CD8-positive, alpha-beta memory T cell (primary cell): ENCODE results near the gene ATF7. TPM values are rescaled to one million over a fixed set of nuclear protein-coding genes. Genes with fewer than 3 reads are reported as not detected.
"Not testable (repeated sequence)": the region's sequence is repeated elsewhere in the genome, so short reads cannot be mapped to it uniquely, and the experiment has no call there.

Experiments
- CTCF ChIA-PET: fragments of 350-600 bp; sonication (Branson Sonifier 250); formaldehyde crosslinking; loops from one replicate; lab custom pipeline; 2021; ENCODE audit warnings: antibody characterized with exemption; lab: Charles Lee
- POLR2A ChIA-PET: fragments of 350-600 bp; sonication (Branson Sonifier 250); formaldehyde crosslinking; loops from one replicate; lab custom pipeline; 2021; ENCODE audit warnings: antibody characterized with exemption; lab: Charles Lee
- DNase-seq, 5 donors: peaks; one replicate each; pipeline versions ENCODE4 v3.0.0 to v3.0.0-alpha.2; 2020 to 2022; ENCODE audit warnings: mixed read lengths in 1 of 5
- H3K27ac ChIP-seq: one replicate; pipeline ENCODE4 v1.7.0; 2013; ENCODE audit warnings: low read depth, mild to moderate bottlenecking, low read length, moderate library complexity
- H3K27me3 ChIP-seq: 2 replicates; pipeline ENCODE4 v1.7.0; 2013; ENCODE audit warnings: low read length, mild to moderate bottlenecking; ENCODE audit not compliant: insufficient read depth, poor library complexity, severe bottlenecking
- H3K36me3 ChIP-seq: 2 replicates; pipeline ENCODE4 v1.7.0; 2013; ENCODE audit warnings: mild to moderate bottlenecking, low read length, moderate library complexity; ENCODE audit not compliant: insufficient read depth
- H3K4me1 ChIP-seq: 2 replicates; pipeline ENCODE4 v1.7.0; 2013; ENCODE audit warnings: mild to moderate bottlenecking, low read length, moderate library complexity; ENCODE audit not compliant: insufficient read depth
- H3K4me3 ChIP-seq: 2 replicates; pipeline ENCODE4 v1.7.0; 2013; ENCODE audit warnings: mild to moderate bottlenecking, low read length
- H3K9me3 ChIP-seq: 2 replicates; pipeline ENCODE4 v1.7.0; 2013; ENCODE audit warnings: mild to moderate bottlenecking, low read length
- H3K27ac Mint-ChIP-seq, 8 donors: one replicate each; pipeline ENCODE4 v1.8.0; 2020 to 2021; ENCODE audit warnings: mixed read lengths in 8 of 8, mild to moderate bottlenecking in 6 of 8, inconsistent platforms in 3 of 8, moderate library complexity in 3 of 8
- H3K27me3 Mint-ChIP-seq, 2 donors: one replicate each; pipeline ENCODE4 v1.8.0; 2020 to 2021; ENCODE audit warnings: mixed read lengths in 2 of 2, mild to moderate bottlenecking in 1 of 2, moderate library complexity in 1 of 2
- H3K36me3 Mint-ChIP-seq, 3 donors: one replicate each; pipeline ENCODE4 v1.8.0; 2020 to 2021; ENCODE audit warnings: mixed read lengths in 3 of 3, inconsistent platforms in 1 of 3, mild to moderate bottlenecking in 1 of 3
- H3K4me1 Mint-ChIP-seq, 3 donors: one replicate each; pipeline ENCODE4 v1.8.0; 2020 to 2021; ENCODE audit warnings: mixed read lengths in 3 of 3, inconsistent platforms in 1 of 3, mild to moderate bottlenecking in 1 of 3
- H3K4me3 Mint-ChIP-seq, 7 donors: one replicate each; pipeline ENCODE4 v1.8.0; 2020 to 2021; ENCODE audit warnings: mixed read lengths in 7 of 7, mild to moderate bottlenecking in 6 of 7, moderate library complexity in 4 of 7, inconsistent platforms in 2 of 7
- H3K9me3 Mint-ChIP-seq, 5 donors: one replicate each; pipeline ENCODE4 v1.8.0; 2020 to 2022; ENCODE audit warnings: mixed read lengths in 5 of 5, mild to moderate bottlenecking in 3 of 5, moderate library complexity in 2 of 5, inconsistent platforms in 1 of 5
- polyA plus RNA-seq: library from polyadenylated mRNA; unstranded; fragments of 300-500 nt; fragmentation: Illumina TruSeq; gene quantifications from one replicate; pipeline ENCODE4 v1.2.3, GENCODE V29; 2021
- total RNA-seq, 2 experiments: library from RNA; stranded (reverse); gene quantifications; one replicate each; pipeline ENCODE4 v1.2.3, GENCODE V29; 2021

Gene ATF7
- total and polyA plus RNA-seq, 3 experiments from 2014 or later = 13.4 to 28.1 (median 27.6) TPM

DNA sequence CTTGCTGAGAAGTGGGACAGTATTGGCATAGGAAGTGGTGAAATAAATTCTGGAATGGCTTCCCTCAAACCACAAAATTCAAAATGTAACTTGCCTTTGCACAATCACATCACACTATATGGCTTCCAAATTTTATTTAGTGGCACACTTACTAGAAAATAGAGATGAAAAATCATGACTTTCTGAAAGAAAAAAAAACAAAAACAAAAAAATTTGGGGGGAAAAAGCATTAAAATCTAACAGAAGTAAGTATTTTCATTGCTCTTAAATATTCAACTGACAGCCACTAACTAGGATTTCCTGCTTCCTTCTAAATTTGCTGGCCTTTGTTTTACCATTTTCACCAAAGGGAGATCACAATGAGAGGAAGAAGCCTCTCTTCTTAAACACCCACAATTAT, 23.0 kb downstream of the ATF7 start:
- Histone ChIP-seq H3K27ac (no peak overlapping the region), H3K4me1 (no peaks in the 10 kb centered on the region), H3K9me3 (no peaks in the 10 kb centered on the region), H3K4me3 (no peak overlapping the region), H3K36me3 (no peaks in the 10 kb centered on the region), H3K27me3 (no peaks in the 10 kb centered on the region)
- DNase-seq = no peak
- CTCF ChIA-PET = no interaction called here
- H3K27ac Mint-ChIP-seq = peak overlapping the region in 3 of 8 donors; percentile 30 to 64 (median 61)
- H3K4me1 Mint-ChIP-seq = peaks cover 14 to 32% (median 28%) of the 10 kb centered on the region in 3 donors
- peaks cover 0 to 32% (median 13%) of the 10 kb centered on the region in 3 donors for H3K36me3 Mint-ChIP-seq
- POLR2A ChIA-PET = no interaction called here
- H3K27me3 Mint-ChIP-seq = no peaks in the 10 kb centered on the region
- no peak overlapping the region for H3K4me3 Mint-ChIP-seq
- H3K9me3 Mint-ChIP-seq = no peaks in the 10 kb centered on the region

DNA sequence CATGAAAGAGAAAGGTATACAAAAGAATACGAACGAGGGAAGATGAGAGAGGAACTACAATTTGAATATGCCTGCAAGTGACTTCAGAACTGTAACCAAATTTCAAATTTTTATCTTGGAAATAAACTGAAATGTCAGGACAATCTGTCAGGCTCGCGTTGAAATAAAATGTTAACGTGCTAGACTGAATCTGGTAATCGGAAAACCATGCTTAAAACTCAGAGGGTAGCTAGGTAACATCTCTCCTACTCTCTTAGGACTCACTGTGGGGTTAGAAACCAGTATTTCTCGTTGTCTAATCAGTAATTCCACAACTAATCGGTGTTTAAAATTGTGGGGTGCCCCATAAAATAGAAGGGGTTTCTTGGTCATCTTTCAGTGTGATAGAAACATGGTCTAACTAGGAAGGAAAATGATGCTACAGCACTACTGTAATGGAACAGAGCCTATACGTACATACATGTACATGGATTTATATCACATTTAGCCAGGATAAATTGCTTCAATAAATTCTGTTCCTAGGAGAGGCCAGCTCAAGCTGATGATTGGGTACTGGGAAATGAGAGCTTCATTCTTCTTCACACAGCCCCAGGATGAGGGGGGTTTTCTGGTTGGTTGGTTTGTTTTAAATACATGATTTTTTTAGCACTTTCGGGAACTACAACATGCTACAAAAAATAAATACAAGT, 23.9 kb downstream of the ATF7 start:
- DNase-seq = no peak
- H3K4me1 Mint-ChIP-seq = peaks cover 16 to 32% (median 28%) of the 10 kb centered on the region in 3 donors
- H3K27me3 Mint-ChIP-seq = no peaks in the 10 kb centered on the region
- peak overlapping the region in 1 of 8 donors; percentile 12 for H3K27ac Mint-ChIP-seq
- no peak overlapping the region for H3K4me3 ChIP-seq
- no peaks in the 10 kb centered on the region for H3K4me1 ChIP-seq
- H3K27me3 ChIP-seq = no peaks in the 10 kb centered on the region
- POLR2A ChIA-PET = no interaction called here
- CTCF ChIA-PET = no interaction called here
- peaks cover 0 to 34% (median 13%) of the 10 kb centered on the region in 3 donors for H3K36me3 Mint-ChIP-seq
- no peaks in the 10 kb centered on the region for H3K9me3 Mint-ChIP-seq
- H3K27ac ChIP-seq = no peak overlapping the region
- no peaks in the 10 kb centered on the region for H3K36me3 ChIP-seq
- no peaks in the 10 kb centered on the region for H3K9me3 ChIP-seq
- no peak overlapping the region for H3K4me3 Mint-ChIP-seq

DNA sequence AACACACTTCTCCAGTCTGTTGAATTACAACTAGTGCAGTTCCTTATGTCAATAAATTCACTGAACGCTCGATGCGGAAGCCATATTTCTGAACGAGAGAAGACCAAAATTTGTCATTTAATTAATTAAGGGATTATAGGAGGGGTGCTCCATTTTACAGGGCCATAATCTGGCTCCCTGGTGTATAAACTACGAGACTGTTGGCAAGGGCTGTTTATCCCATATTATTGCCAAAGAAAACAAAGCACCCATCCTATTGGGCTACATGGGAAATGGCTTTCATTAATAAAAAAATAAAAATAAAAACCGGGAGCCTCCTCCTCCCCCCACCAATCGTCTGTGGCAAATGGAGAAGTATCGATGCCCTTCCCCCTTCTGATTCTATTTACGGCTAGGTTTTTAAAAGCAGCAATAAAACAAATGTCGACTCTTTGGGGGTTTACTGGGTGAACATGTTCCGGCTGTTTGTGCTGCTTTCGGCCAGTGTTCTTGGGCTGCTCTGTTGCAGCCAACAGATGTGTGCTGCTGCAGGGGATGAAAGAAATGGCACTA, 24.8 kb downstream of the ATF7 start:
- no peaks in the 10 kb centered on the region for H3K9me3 Mint-ChIP-seq
- H3K9me3 ChIP-seq = no peaks in the 10 kb centered on the region
- peaks cover 16 to 32% (median 28%) of the 10 kb centered on the region in 3 donors for H3K4me1 Mint-ChIP-seq
- H3K4me1 ChIP-seq = no peaks in the 10 kb centered on the region
- H3K36me3 ChIP-seq = no peaks in the 10 kb centered on the region
- DNase-seq = no peak
- no peaks in the 10 kb centered on the region for H3K27me3 ChIP-seq
- CTCF ChIA-PET = no interaction called here
- H3K4me3 Mint-ChIP-seq = no peak overlapping the region
- H3K27ac ChIP-seq = no peak overlapping the region
- POLR2A ChIA-PET = interaction anchor here (0.6 kb wide), 1 partner anchor 21 kb away, joined by 3 read pairs; no protein-coding TSS in a partner anchor
- no peak overlapping the region for H3K27ac Mint-ChIP-seq
- H3K36me3 Mint-ChIP-seq = peaks cover 0 to 39% (median 13%) of the 10 kb centered on the region in 3 donors
- no peaks in the 10 kb centered on the region for H3K27me3 Mint-ChIP-seq
- H3K4me3 ChIP-seq = no peak overlapping the region

DNA sequence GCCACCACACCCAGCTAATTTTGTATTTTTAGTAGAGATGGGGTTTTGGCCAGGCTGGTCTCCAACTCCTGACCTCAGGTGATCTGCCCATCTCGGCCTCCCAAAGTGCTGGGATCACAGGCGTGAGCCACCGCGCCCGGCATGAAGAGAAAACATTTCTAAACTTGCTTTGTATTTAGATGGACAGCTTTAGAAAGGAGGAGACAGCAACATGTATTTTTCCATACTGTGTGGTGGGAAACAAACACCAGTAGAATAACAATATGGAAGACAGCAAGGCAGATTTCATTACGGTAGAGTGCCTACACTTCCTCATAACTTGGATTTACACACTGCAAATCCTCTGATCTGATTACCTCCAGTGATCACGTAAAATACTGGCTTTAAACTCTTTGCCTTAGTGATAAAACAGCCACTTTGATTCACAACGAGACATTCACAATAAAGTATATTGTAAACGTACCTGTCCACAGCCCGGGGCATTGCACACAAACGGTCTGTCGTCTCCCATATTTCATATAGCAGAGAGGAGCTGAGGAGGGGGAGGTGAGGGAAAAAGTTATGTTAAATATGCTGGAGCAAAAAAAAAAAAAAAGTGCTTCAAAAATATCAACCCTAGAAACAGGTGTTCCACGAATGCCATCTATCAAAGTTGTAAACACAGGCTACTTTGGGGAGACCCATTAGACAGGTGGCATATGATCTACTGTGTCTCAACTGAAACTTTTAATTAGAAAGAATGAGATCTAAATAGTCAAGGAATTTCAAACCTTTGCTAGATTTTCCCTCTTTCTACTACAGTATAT, 25.5 kb downstream of the ATF7 start:
- Mint-ChIP-seq H3K4me1 (peaks cover 16 to 30% (median 29%) of the 10 kb centered on the region in 3 donors), H3K4me3 (no peak overlapping the region), H3K36me3 (peaks cover 0 to 40% (median 13%) of the 10 kb centered on the region in 3 donors), H3K9me3 (no peaks in the 10 kb centered on the region), H3K27me3 (no peaks in the 10 kb centered on the region), H3K27ac (no peak overlapping the region)
- H3K27me3 ChIP-seq = no peaks in the 10 kb centered on the region
- POLR2A ChIA-PET = no interaction called here
- H3K36me3 ChIP-seq = no peaks in the 10 kb centered on the region
- H3K27ac ChIP-seq = no peak overlapping the region
- no peaks in the 10 kb centered on the region for H3K9me3 ChIP-seq
- no peaks in the 10 kb centered on the region for H3K4me1 ChIP-seq
- CTCF ChIA-PET = interaction anchor here (0.6 kb wide), 1 partner anchor 13 kb away, joined by 3 read pairs; no protein-coding TSS in a partner anchor
- no peak for DNase-seq
- H3K4me3 ChIP-seq = no peak overlapping the region

DNA sequence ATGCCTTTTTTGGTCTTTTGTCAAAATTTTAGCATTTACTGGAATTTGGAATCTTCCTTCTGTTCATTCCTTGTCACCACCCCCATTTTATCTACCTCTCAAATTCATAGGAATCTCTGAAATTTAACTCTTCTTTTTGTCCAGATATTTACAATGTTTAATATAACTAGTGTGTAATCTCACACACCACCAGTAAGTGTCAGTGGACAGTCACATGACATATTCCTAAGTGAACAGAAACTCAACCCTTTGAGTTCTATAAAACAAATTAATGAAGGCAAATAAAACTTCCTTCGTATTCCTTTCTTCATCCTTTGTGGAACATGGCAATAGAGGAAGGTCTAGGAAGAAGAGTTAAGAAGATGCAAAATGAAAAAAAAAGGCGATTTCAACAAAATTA, 26.6 kb downstream of the ATF7 start:
- Histone ChIP-seq H3K4me3 (no peak overlapping the region), H3K36me3 (no peaks in the 10 kb centered on the region), H3K4me1 (no peaks in the 10 kb centered on the region), H3K9me3 (no peaks in the 10 kb centered on the region), H3K27me3 (no peaks in the 10 kb centered on the region), H3K27ac (no peak overlapping the region)
- H3K9me3 Mint-ChIP-seq = no peaks in the 10 kb centered on the region
- no peak for DNase-seq
- no peaks in the 10 kb centered on the region for H3K27me3 Mint-ChIP-seq
- H3K4me3 Mint-ChIP-seq = no peak overlapping the region
- ChIA-PET CTCF (interaction anchor here (1.3 kb wide), 1 partner anchor 12 kb away, joined by 4 read pairs; no protein-coding TSS in a partner anchor), POLR2A (no interaction called here)
- H3K36me3 Mint-ChIP-seq = peaks cover 0 to 45% (median 13%) of the 10 kb centered on the region in 3 donors
- H3K27ac Mint-ChIP-seq = no peak overlapping the region
- H3K4me1 Mint-ChIP-seq = peaks cover 16 to 27% (median 26%) of the 10 kb centered on the region in 3 donors

DNA sequence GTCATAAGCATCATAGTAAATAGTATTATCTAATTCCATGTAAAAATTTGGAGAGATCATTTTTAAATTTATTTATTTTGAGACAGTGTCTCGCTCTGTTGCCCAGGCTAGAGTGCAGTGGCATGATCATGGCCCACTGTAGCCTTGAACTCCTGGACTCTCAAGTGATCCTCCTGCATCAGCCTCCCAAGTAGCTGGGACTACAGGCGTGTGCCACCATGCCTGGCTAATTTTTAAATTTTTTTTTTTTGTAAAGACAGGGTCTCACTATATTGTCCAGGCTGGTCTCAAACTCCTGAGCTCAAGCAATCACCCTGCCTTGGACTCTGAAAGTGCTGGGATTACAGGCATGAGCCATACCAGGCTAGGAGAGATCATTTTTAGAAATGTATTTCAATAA, 27.2 kb downstream of the ATF7 start:
- DNase-seq, H3K4me3 ChIP-seq, H3K27me3 Mint-ChIP-seq, H3K4me3 Mint-ChIP-seq, H3K27ac ChIP-seq, H3K9me3 ChIP-seq, POLR2A ChIA-PET, H3K4me1 ChIP-seq, H3K27me3 ChIP-seq, H3K9me3 Mint-ChIP-seq, H3K36me3 ChIP-seq, H3K27ac Mint-ChIP-seq: not testable (repeated sequence)
- Mint-ChIP-seq H3K36me3 (peaks cover 0 to 45% (median 13%) of the 10 kb centered on the region in 3 donors), H3K4me1 (peaks cover 16 to 27% (median 26%) of the 10 kb centered on the region in 3 donors)
- CTCF ChIA-PET = interaction anchor here (1.3 kb wide), 1 partner anchor 11 kb away, joined by 4 read pairs; no protein-coding TSS in a partner anchor

DNA sequence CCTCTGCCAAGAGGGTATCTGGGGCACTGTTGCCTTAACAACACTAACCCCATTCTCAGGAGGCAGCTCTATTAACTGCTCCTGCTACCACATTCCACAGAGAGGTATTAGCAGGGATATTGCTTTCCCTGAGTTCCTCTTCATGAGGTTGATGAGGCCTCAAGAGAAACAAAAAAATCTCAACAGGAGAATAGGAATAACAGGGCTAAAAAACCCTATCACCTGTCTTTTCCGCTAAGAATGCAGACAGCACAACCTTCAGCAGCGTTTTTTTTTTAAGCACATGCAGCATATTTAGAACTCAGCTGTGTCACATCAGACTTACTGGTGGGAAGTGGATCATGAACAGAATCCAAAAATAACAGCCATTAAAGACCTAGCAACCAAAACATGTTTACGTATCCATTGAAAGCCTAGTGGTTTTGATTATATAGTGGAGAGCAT, 29.2 kb downstream of the ATF7 start:
- H3K4me3 ChIP-seq = no peak overlapping the region
- Mint-ChIP-seq H3K27ac (no peak overlapping the region), H3K36me3 (peaks cover 0 to 40% (median 13%) of the 10 kb centered on the region in 3 donors), H3K9me3 (no peaks in the 10 kb centered on the region), H3K27me3 (no peaks in the 10 kb centered on the region), H3K4me1 (peaks cover 4 to 17% (median 14%) of the 10 kb centered on the region in 3 donors), H3K4me3 (no peak overlapping the region)
- ChIA-PET POLR2A (no interaction called here), CTCF (no interaction called here)
- H3K4me1 ChIP-seq = no peaks in the 10 kb centered on the region
- H3K27me3 ChIP-seq = no peaks in the 10 kb centered on the region
- H3K36me3 ChIP-seq = no peaks in the 10 kb centered on the region
- H3K9me3 ChIP-seq = no peaks in the 10 kb centered on the region
- no peak overlapping the region for H3K27ac ChIP-seq
- no peak for DNase-seq
